GM23338 (cell line): ENCODE data around the gene SYT2. TPM values are rescaled to one million over a fixed set of nuclear protein-coding genes. Genes with fewer than 3 reads are reported as not detected.
A peak's percentile ranks its signal among the peaks of the same experiment; 100 is the strongest.

ENCODE experiments used
- ATAC-seq: fragments of 200-7000 bp; cut with Tn5 transposase; 3 replicates; pipeline ENCODE4 v1.9.1; 2020
- DNase-seq: peaks from one replicate; pipeline ENCODE4 v3.0.0-alpha.2; 2015; ENCODE audit warnings: low spot score
- H2AFZ ChIP-seq: fragments of 200-600 bp; sonication (generic); 2 replicates; pipeline ENCODE4 v1.8.0; 2016; ENCODE audit warnings: antibody characterized with exemption, mild to moderate bottlenecking, moderate library complexity
- H3F3A ChIP-seq: fragments of 200-600 bp; sonication (generic); replicated peaks from 2 replicates; pipeline ENCODE4 v1.8.0; 2017; ENCODE audit warnings: antibody characterized with exemption, mixed run types, low read depth
- H3K27ac ChIP-seq: fragments of 200-600 bp; sonication (generic); 2 replicates; pipeline ENCODE4 v1.6.1; 2016; ENCODE audit warnings: low read depth
- H3K27me3 ChIP-seq: fragments of 200-600 bp; sonication (generic); 2 replicates; pipeline ENCODE4 v1.8.0; 2016; ENCODE audit warnings: mild to moderate bottlenecking, mixed run types, moderate library complexity; ENCODE audit not compliant: insufficient read depth
- H3K36me3 ChIP-seq: fragments of 200-600 bp; sonication (generic); 2 replicates; pipeline ENCODE4 v1.8.0; 2016; ENCODE audit warnings: mild to moderate bottlenecking; ENCODE audit not compliant: insufficient read depth
- H3K4me1 ChIP-seq: fragments of 200-600 bp; sonication (generic); 2 replicates; pipeline ENCODE4 v1.8.0; 2016; ENCODE audit warnings: mild to moderate bottlenecking, moderate library complexity; ENCODE audit not compliant: insufficient read depth
- H3K4me2 ChIP-seq: fragments of 200-600 bp; sonication (generic); 2 replicates; pipeline ENCODE4 v1.7.1; 2017; ENCODE audit warnings: mixed run types
- H3K4me3 ChIP-seq: fragments of 200-600 bp; sonication (generic); 2 replicates; pipeline ENCODE4 v1.6.1; 2016; ENCODE audit warnings: mixed run types
- H3K79me2 ChIP-seq: fragments of 200-600 bp; sonication (generic); replicated peaks from 2 replicates; pipeline ENCODE4 v1.8.0; 2017; ENCODE audit warnings: mild to moderate bottlenecking; ENCODE audit not compliant: insufficient read depth
- H3K9me2 ChIP-seq: fragments of 200-600 bp; sonication (generic); 2 replicates; pipeline ENCODE4 v1.8.0; 2017; ENCODE audit not compliant: insufficient read depth
- H4K20me1 ChIP-seq: fragments of 200-600 bp; sonication (generic); replicated peaks from 2 replicates; pipeline ENCODE4 v1.8.0; 2017; ENCODE audit warnings: mild to moderate bottlenecking; ENCODE audit not compliant: insufficient read depth
- H3K27ac Mint-ChIP-seq: 2 replicates; pipeline ENCODE4 v1.8.0; 2020; ENCODE audit warnings: inconsistent platforms, mild to moderate bottlenecking, moderate library complexity, mixed read lengths
- H3K27me3 Mint-ChIP-seq: 3 replicates; pipeline ENCODE4 v1.8.0; 2022; ENCODE audit warnings: low read depth, mild to moderate bottlenecking, moderate library complexity, mixed read lengths, inconsistent platforms; ENCODE audit not compliant: insufficient read depth, poor library complexity
- H3K36me3 Mint-ChIP-seq: 3 replicates; pipeline ENCODE4 v1.8.0; 2021; ENCODE audit warnings: low read depth, mild to moderate bottlenecking, inconsistent platforms, moderate library complexity, mixed read lengths
- H3K4me1 Mint-ChIP-seq: 3 replicates; pipeline ENCODE4 v1.8.0; 2020; ENCODE audit warnings: mild to moderate bottlenecking, inconsistent platforms, mixed read lengths
- H3K4me3 Mint-ChIP-seq: 3 replicates; pipeline ENCODE4 v1.8.0; 2021; ENCODE audit warnings: moderate library complexity, mild to moderate bottlenecking, inconsistent platforms, mixed read lengths
- H3K9me3 Mint-ChIP-seq: 3 replicates; pipeline ENCODE4 v1.8.0; 2020; ENCODE audit warnings: moderate library complexity, mild to moderate bottlenecking, inconsistent platforms, mixed read lengths
- CREB1 ChIP-seq: fragments of 250-450 bp; sonication (Bioruptor Pico); IDR thresholded peaks from 2 replicates; pipeline ENCODE4 v1.5.0; 2020; ENCODE audit warnings: low read depth, mild to moderate bottlenecking, moderate library complexity
- ETS1 ChIP-seq: IDR thresholded peaks from 2 replicates; pipeline ENCODE4 v1.6.1; 2016; ENCODE audit warnings: antibody characterized with exemption
- EZH2 ChIP-seq: fragments of 200-600 bp; sonication (generic); IDR thresholded peaks from one replicate; pipeline ENCODE4 v1.8.0; 2017; ENCODE audit warnings: antibody characterized with exemption, mild to moderate bottlenecking, low read depth; ENCODE audit not compliant: unreplicated experiment
- EZH2phosphoT487 ChIP-seq: fragments of 200-600 bp; sonication (generic); IDR thresholded peaks from one replicate; pipeline ENCODE4 v1.8.1; 2018; ENCODE audit warnings: antibody characterized with exemption; ENCODE audit not compliant: unreplicated experiment
- NANOG ChIP-seq: IDR thresholded peaks from 2 replicates; pipeline ENCODE4 v1.6.1; 2016; ENCODE audit warnings: antibody characterized with exemption, borderline replicate concordance
- POLR2AphosphoS5 ChIP-seq: IDR thresholded peaks from 2 replicates; pipeline ENCODE4 v1.6.1; 2016; ENCODE audit warnings: antibody characterized with exemption, low read depth
- ZNF331 ChIP-seq: fragments of 250-450 bp; sonication (Bioruptor Pico); IDR thresholded peaks from 2 replicates; pipeline ENCODE4 v1.5.0; 2020; ENCODE audit warnings: low read depth, mild to moderate bottlenecking, moderate library complexity
- polyA plus RNA-seq: library from polyadenylated mRNA; unstranded; fragments of >200 nt; fragmentation: Nextera tagmentation; extraction: Ambion mirVana; gene quantifications from 2 replicates; pipeline ENCODE4 v1.2.1, GENCODE V29; 2016
- total RNA-seq: library from RNA; depleted of rRNA; stranded (reverse); fragments of >200 nt; shearing (Covaris generic); gene quantifications from 2 replicates; pipeline ENCODE4 v1.2.3, GENCODE V29; 2014
- TF ChIP-seq, protein P1 (sequence below), 2 experiments: fragments of 200-600 bp in 1 of 2; sonication (generic) in 1 of 2; conservative IDR thresholded peaks; 2 replicates each; pipeline versions ENCODE4 v1.5.1 to v1.6.1; 2016 to 2017; ENCODE audit warnings: antibody characterized with exemption in 2 of 2, low read depth in 2 of 2, mild to moderate bottlenecking in 2 of 2, moderate library complexity in 1 of 2

Gene SYT2
- total and polyA plus RNA-seq, 2 experiments from 2014 or later = 2.4 to 12.5 TPM

DNA sequence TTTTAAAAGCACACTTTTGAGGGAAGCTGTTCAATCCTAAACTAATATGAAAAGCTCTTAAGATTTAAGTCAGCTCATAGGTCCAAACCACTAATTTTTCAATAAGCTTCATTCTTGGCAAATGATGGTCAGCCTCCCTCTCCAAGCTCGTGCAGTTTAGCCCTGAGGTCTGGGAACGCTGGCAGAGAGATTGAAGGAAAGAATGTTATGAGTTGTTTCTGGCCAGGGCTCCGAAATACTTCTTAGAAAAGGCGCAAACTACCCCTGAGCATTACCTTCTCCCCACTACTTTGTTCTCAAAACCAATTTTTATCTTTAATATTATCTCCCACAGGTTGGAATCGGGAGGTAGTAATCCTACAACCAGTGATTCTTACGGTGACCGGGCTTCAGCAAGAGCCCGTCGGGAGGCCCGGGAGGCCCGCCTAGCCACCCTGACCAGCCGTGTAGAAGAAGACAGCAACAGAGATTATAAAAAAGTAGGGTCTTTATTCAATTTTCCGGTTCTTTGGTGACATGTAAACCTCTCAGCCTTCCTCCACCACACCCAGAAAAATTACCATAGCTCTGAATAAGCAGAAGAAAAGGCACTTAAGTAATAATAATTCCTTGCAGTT lies 147.7 kb downstream of the SYT2 start:
- Histone ChIP-seq H3K4me3 (no peak overlapping the region), H3F3A (no peaks in the 10 kb centered on the region), H4K20me1 (no peaks in the 10 kb centered on the region), H2AFZ (no peak overlapping the region), H3K27me3 (no peaks in the 10 kb centered on the region), H3K4me1 (peaks cover 38% of the 10 kb centered on the region), H3K4me2 (no peak overlapping the region), H3K79me2 (no peaks in the 10 kb centered on the region), H3K27ac (peak overlapping the region; percentile 6; the same call in 1 of the 2 replicates), H3K36me3 (no peaks in the 10 kb centered on the region), H3K9me2 (no peaks in the 10 kb centered on the region)
- H3K36me3 Mint-ChIP-seq = no peaks in the 10 kb centered on the region
- DNase-seq (no peak), ATAC-seq (no peak)
- H3K9me3 Mint-ChIP-seq = no peaks in the 10 kb centered on the region
- no peak overlapping the region for H3K27ac Mint-ChIP-seq
- TF ChIP-seq ZNF331 (CRISPR knock-in tag) (no peak), NANOG (no peak), ETS1 (no peak), POLR2AphosphoS5 (no peak), EZH2 (no peak), EZH2phosphoT487 (no peak)
- H3K27me3 Mint-ChIP-seq = peaks cover 2% of the 10 kb centered on the region
- H3K4me1 Mint-ChIP-seq = peaks cover 57% of the 10 kb centered on the region
- H3K4me3 Mint-ChIP-seq = no peak overlapping the region

GRCh38 chr1:202561726-202562443 lies 148.4 kb downstream of the SYT2 start:
- no peaks in the 10 kb centered on the region for H3K9me2 ChIP-seq
- Mint-ChIP-seq H3K27ac (no peak overlapping the region; the same call in 1 of the 2 replicates), H3K9me3 (no peaks in the 10 kb centered on the region), H3K27me3 (peaks cover 2% of the 10 kb centered on the region), H3K36me3 (no peaks in the 10 kb centered on the region), H3K4me1 (peaks cover 51% of the 10 kb centered on the region), H3K4me3 (no peak overlapping the region)
- peak overlapping the region; percentile 34; the same call in 1 of the 2 replicates for H3K27ac ChIP-seq
- H2AFZ ChIP-seq = no peak overlapping the region
- peak overlapping the region; percentile 15; the same call in 1 of the 2 replicates for H3K4me2 ChIP-seq
- H3F3A ChIP-seq = no peaks in the 10 kb centered on the region
- peaks cover 32% of the 10 kb centered on the region for H3K4me1 ChIP-seq
- no peaks in the 10 kb centered on the region for H3K79me2 ChIP-seq
- H4K20me1 ChIP-seq = no peaks in the 10 kb centered on the region
- no peaks in the 10 kb centered on the region for H3K27me3 ChIP-seq
- peak; percentile 89 for ATAC-seq
- H3K36me3 ChIP-seq = no peaks in the 10 kb centered on the region
- peak; percentile 75 for DNase-seq
- no peak overlapping the region for H3K4me3 ChIP-seq
- TF ChIP-seq EZH2phosphoT487 (no peak), POLR2AphosphoS5 (no peak), CREB1 (CRISPR knock-in tag) (no peak)
- TF ChIP-seq, protein P1, sequence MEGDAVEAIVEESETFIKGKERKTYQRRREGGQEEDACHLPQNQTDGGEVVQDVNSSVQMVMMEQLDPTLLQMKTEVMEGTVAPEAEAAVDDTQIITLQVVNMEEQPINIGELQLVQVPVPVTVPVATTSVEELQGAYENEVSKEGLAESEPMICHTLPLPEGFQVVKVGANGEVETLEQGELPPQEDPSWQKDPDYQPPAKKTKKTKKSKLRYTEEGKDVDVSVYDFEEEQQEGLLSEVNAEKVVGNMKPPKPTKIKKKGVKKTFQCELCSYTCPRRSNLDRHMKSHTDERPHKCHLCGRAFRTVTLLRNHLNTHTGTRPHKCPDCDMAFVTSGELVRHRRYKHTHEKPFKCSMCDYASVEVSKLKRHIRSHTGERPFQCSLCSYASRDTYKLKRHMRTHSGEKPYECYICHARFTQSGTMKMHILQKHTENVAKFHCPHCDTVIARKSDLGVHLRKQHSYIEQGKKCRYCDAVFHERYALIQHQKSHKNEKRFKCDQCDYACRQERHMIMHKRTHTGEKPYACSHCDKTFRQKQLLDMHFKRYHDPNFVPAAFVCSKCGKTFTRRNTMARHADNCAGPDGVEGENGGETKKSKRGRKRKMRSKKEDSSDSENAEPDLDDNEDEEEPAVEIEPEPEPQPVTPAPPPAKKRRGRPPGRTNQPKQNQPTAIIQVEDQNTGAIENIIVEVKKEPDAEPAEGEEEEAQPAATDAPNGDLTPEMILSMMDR (conservative IDR thresholded peaks at IDR 0.05; ENCODE audit: low read depth in 2 of 2) = peak; percentile 48 to 59
